Measurements from ENCODE around the gene TNRC6C. TPM values are rescaled to one million over a fixed set of nuclear protein-coding genes. Genes with fewer than 3 reads are reported as not detected.

The TNRC6C gene
- total and polyA plus RNA-seq, 5 donors, result 8.6 to 32.8 (median 24.4) TPM

GRCh38 chr17:78014646-78015045 is 56.1 kb downstream of the TNRC6C start:
- H3K27ac ChIP-seq (ENCODE audit: low read length), result no peak overlapping the region
- peaks cover 3% of the 10 kb centered on the region for H3K4me1 ChIP-seq (ENCODE audit: control insufficient read depth, insufficient read depth, low read length)
- no peak overlapping the region for H3K4me3 ChIP-seq (ENCODE audit: low read length)
- H3K9me3 ChIP-seq (ENCODE audit: control insufficient read depth, low read length), result no peaks in the 10 kb centered on the region
- intact Hi-C loops (cut with DNase I), result loop anchor here (5.0 to 10.0 kb wide), 5 partner anchors 230 to 472 kb away; no protein-coding TSS in a partner anchor
- no peaks in the 10 kb centered on the region for H3K27me3 ChIP-seq (ENCODE audit: control insufficient read depth, insufficient read depth)
- DNase-seq (no peak), ATAC-seq (no peak)
- 72% methylated on average over 5 of the region's 5 CpGs for WGBS

- Histone ChIP-seq H3K27ac (ENCODE audit: low read length) (no peak overlapping the region), H3K9me3 (ENCODE audit: control insufficient read depth, low read length) (no peaks in the 10 kb centered on the region), H3K4me1 (ENCODE audit: control insufficient read depth, insufficient read depth, low read length) (peaks cover 3% of the 10 kb centered on the region), H3K4me3 (ENCODE audit: low read length) (no peak overlapping the region), H3K27me3 (ENCODE audit: control insufficient read depth, insufficient read depth) (no peaks in the 10 kb centered on the region)
- ATAC-seq (no peak), DNase-seq (no peak)
- intact Hi-C loops (cut with DNase I), result loop anchor here in 2 of 4 donors (10.0 kb wide), 3 partner anchors 232 to 472 kb away; no protein-coding TSS in a partner anchor
- 88% methylated on average over 1 of the region's 1 CpG for WGBS
These were observed 58.3 kb downstream of the TNRC6C start for GRCh38 chr17:78016852-78017251.

- H3K9me3 ChIP-seq (ENCODE audit: control insufficient read depth, low read length), result no peaks in the 10 kb centered on the region
- intact Hi-C loops (cut with DNase I), result loop anchor here in 2 of 4 donors (10.0 kb wide), 3 partner anchors 235 to 475 kb away; no protein-coding TSS in a partner anchor
- H3K27me3 ChIP-seq (ENCODE audit: control insufficient read depth, insufficient read depth), result no peaks in the 10 kb centered on the region
- H3K27ac ChIP-seq (ENCODE audit: low read length), result no peak overlapping the region
- no peak for DNase-seq
- no peaks in the 10 kb centered on the region for H3K4me1 ChIP-seq (ENCODE audit: control insufficient read depth, insufficient read depth, low read length)
- no peak overlapping the region for H3K4me3 ChIP-seq (ENCODE audit: low read length)
- ATAC-seq, result no peak
These were observed 61.0 kb downstream of the TNRC6C start for GRCh38 chr17:78019367-78019975.

GRCh38 chr17:78019976-78020716 is 61.6 kb downstream of the TNRC6C start:
- Histone ChIP-seq H3K4me1 (ENCODE audit: control insufficient read depth, insufficient read depth, low read length) (no peaks in the 10 kb centered on the region), H3K27ac (ENCODE audit: low read length) (no peak overlapping the region), H3K9me3 (ENCODE audit: control insufficient read depth, low read length) (no peaks in the 10 kb centered on the region), H3K27me3 (ENCODE audit: control insufficient read depth, insufficient read depth) (no peaks in the 10 kb centered on the region), H3K4me3 (ENCODE audit: low read length) (no peak overlapping the region)
- no peak for ATAC-seq
- intact Hi-C loops (cut with DNase I), result loop anchor here (10.0 kb wide), 5 partner anchors 55 to 475 kb away; no protein-coding TSS in a partner anchor
- WGBS, result 91% methylated on average over 6 of the region's 6 CpGs
- DNase-seq, result no peak

GRCh38 chr17:78020717-78021108 is 62.2 kb downstream of the TNRC6C start:
- WGBS, result 51% methylated on average over 1 of the region's 1 CpG
- no peak overlapping the region for H3K4me3 ChIP-seq (ENCODE audit: low read length)
- no peak overlapping the region for H3K27ac ChIP-seq (ENCODE audit: low read length)
- no peaks in the 10 kb centered on the region for H3K27me3 ChIP-seq (ENCODE audit: control insufficient read depth, insufficient read depth)
- ATAC-seq (no peak), DNase-seq (no peak)
- H3K4me1 ChIP-seq (ENCODE audit: control insufficient read depth, insufficient read depth, low read length), result no peaks in the 10 kb centered on the region
- no peaks in the 10 kb centered on the region for H3K9me3 ChIP-seq (ENCODE audit: control insufficient read depth, low read length)
- intact Hi-C loops (cut with DNase I), result loop anchor here in 2 of 4 donors (10.0 kb wide), 2 partner anchors 54 to 74 kb away; no protein-coding TSS in a partner anchor

GRCh38 chr17:78022425-78022824 is 63.9 kb downstream of the TNRC6C start:
- Histone ChIP-seq H3K27me3 (ENCODE audit: control insufficient read depth, insufficient read depth) (no peaks in the 10 kb centered on the region), H3K9me3 (ENCODE audit: control insufficient read depth, low read length) (no peaks in the 10 kb centered on the region), H3K27ac (ENCODE audit: low read length) (no peak overlapping the region), H3K4me3 (ENCODE audit: low read length) (no peak overlapping the region), H3K4me1 (ENCODE audit: control insufficient read depth, insufficient read depth, low read length) (no peaks in the 10 kb centered on the region)
- ATAC-seq (no peak), DNase-seq (no peak)
- intact Hi-C loops (cut with DNase I), result loop anchor here in 2 of 4 donors (10.0 kb wide), 2 partner anchors 52 to 72 kb away; no protein-coding TSS in a partner anchor
- 78% methylated on average over 2 of the region's 2 CpGs for WGBS

- Histone ChIP-seq H3K27ac (ENCODE audit: low read length) (no peak overlapping the region), H3K27me3 (ENCODE audit: control insufficient read depth, insufficient read depth) (no peaks in the 10 kb centered on the region), H3K9me3 (ENCODE audit: control insufficient read depth, low read length) (no peaks in the 10 kb centered on the region), H3K4me3 (ENCODE audit: low read length) (no peak overlapping the region), H3K4me1 (ENCODE audit: control insufficient read depth, insufficient read depth, low read length) (no peaks in the 10 kb centered on the region)
- DNase-seq (no peak), ATAC-seq (no peak)
- 85% methylated on average over 5 of the region's 5 CpGs for WGBS
- intact Hi-C loops (cut with DNase I), result loop anchor here in 2 of 4 donors (10.0 kb wide), 2 partner anchors 52 to 72 kb away; no protein-coding TSS in a partner anchor
These were observed 64.5 kb downstream of the TNRC6C start for GRCh38 chr17:78023042-78023441.

- H3K4me1 ChIP-seq (ENCODE audit: control insufficient read depth, insufficient read depth, low read length), result no peaks in the 10 kb centered on the region
- WGBS, result 86% methylated on average over 2 of the region's 2 CpGs
- no peak overlapping the region for H3K4me3 ChIP-seq (ENCODE audit: low read length)
- DNase-seq (no peak), ATAC-seq (no peak)
- H3K27ac ChIP-seq (ENCODE audit: low read length), result no peak overlapping the region
- no peaks in the 10 kb centered on the region for H3K27me3 ChIP-seq (ENCODE audit: control insufficient read depth, insufficient read depth)
- H3K9me3 ChIP-seq (ENCODE audit: control insufficient read depth, low read length), result no peaks in the 10 kb centered on the region
- intact Hi-C loops (cut with DNase I), result loop anchor here in 2 of 4 donors (10.0 kb wide), 2 partner anchors 48 to 68 kb away; no protein-coding TSS in a partner anchor
These were observed 67.9 kb downstream of the TNRC6C start for GRCh38 chr17:78026381-78026780.

GRCh38 chr17:78027121-78027520 is 68.6 kb downstream of the TNRC6C start:
- peak; percentile 33 to 51 for ATAC-seq

GRCh38 chr17:78029697-78030096 is 71.2 kb downstream of the TNRC6C start:
- Histone ChIP-seq H3K4me1 (ENCODE audit: control insufficient read depth, insufficient read depth, low read length) (peaks cover 2% of the 10 kb centered on the region), H3K27me3 (ENCODE audit: control insufficient read depth, insufficient read depth) (no peaks in the 10 kb centered on the region), H3K9me3 (ENCODE audit: control insufficient read depth, low read length) (no peaks in the 10 kb centered on the region), H3K27ac (ENCODE audit: low read length) (no peak overlapping the region), H3K4me3 (ENCODE audit: low read length) (no peak overlapping the region)
- intact Hi-C loops (cut with DNase I), result loop anchor here in 2 of 4 donors (10.0 kb wide), 2 partner anchors 45 to 65 kb away; no protein-coding TSS in a partner anchor
- ATAC-seq (no peak), DNase-seq (no peak)
- WGBS, result 36% methylated on average over 1 of the region's 1 CpG

More at GRCh38 chr17:78027121-78027520, 68.6 kb downstream of the TNRC6C start:
- H3K4me3 ChIP-seq (ENCODE audit: low read length), result no peak overlapping the region
- peaks cover 2% of the 10 kb centered on the region for H3K4me1 ChIP-seq (ENCODE audit: control insufficient read depth, insufficient read depth, low read length)
- H3K9me3 ChIP-seq (ENCODE audit: control insufficient read depth, low read length), result no peaks in the 10 kb centered on the region
- H3K27me3 ChIP-seq (ENCODE audit: control insufficient read depth, insufficient read depth), result no peaks in the 10 kb centered on the region
- intact Hi-C loops (cut with DNase I), result loop anchor here in 2 of 4 donors (10.0 kb wide), 2 partner anchors 48 to 68 kb away; no protein-coding TSS in a partner anchor
- peak overlapping the region; percentile 4 for H3K27ac ChIP-seq (ENCODE audit: low read length)
- no peak for DNase-seq
- WGBS, result 69% methylated on average over 2 of the region's 2 CpGs

- H3K4me3 ChIP-seq (ENCODE audit: low read length), result no peak overlapping the region
- intact Hi-C loops (cut with DNase I), result no loop called here
- H3K27me3 ChIP-seq (ENCODE audit: control insufficient read depth, insufficient read depth), result no peaks in the 10 kb centered on the region
- H3K27ac ChIP-seq (ENCODE audit: low read length), result no peak overlapping the region
- DNase-seq (peak in 1 of 3 donors; percentile 38), ATAC-seq (no peak)
- H3K4me1 ChIP-seq (ENCODE audit: control insufficient read depth, insufficient read depth, low read length), result peaks cover 2% of the 10 kb centered on the region
- WGBS, result 91% methylated on average over 8 of the region's 8 CpGs
- H3K9me3 ChIP-seq (ENCODE audit: control insufficient read depth, low read length), result no peaks in the 10 kb centered on the region
These were observed 72.9 kb downstream of the TNRC6C start for GRCh38 chr17:78031435-78031834.

Data from right cardiac atrium (tissue), 5 donors.